Measurements from ENCODE around the gene CLIP2. TPM values are rescaled to one million over a fixed set of nuclear protein-coding genes. Genes with fewer than 3 reads are reported as not detected.

Gene CLIP2
- total and polyA plus RNA-seq, 2 of the 4 experiments (the other 2 are of a cell fraction) = 18.1 to 20.7 TPM

DNA sequence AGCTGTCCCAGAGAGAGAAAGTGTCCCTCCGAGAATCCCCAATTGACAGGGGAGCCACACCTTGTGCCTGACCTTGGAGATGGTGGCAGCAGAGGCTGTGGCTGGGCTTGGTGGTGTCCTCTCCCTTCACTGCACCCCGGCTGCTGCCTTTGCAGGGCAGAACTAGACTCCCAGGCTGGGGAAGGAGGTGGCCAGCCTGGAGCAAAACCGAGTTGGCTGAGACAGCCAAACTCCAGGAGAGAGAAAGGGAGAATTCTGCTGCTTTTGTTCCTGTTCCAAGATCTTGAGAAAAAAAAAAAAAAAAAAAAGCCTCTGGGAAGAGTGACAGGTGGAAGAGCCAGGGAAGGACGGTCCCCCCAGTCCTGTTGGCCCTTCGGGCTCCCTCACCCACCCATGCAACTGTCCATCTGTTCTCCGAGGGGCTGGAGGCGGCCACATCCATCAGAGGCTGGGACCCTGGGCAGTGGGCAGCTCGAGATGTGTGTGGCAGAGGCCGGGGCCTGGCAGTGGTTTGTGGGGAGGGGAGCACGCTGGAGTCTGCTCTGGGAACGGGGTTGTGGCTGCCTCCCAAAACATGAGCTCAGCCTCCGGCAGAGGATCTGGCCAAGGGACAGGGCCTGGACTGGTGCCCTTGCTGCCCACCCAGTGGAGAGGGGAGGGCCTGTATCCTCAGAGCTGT lies 35.5 kb downstream of the CLIP2 start:
- no peak overlapping the region for H2AK5ac ChIP-seq (ENCODE audit: low read depth, low read length)
- TF ChIP-seq NFE2L2 (IDR thresholded peaks at IDR 0.05; ENCODE audit: low read depth, low read length) (no peak), RFX5 (IDR thresholded peaks at IDR 0.05; ENCODE audit: low read depth, low read length) (no peak), CEBPB (IDR thresholded peaks at IDR 0.05; ENCODE audit: low read depth, low read length) (no peak), CHD1 (IDR thresholded peaks at IDR 0.05; ENCODE audit: low read depth, low read length) (no peak), SMC3 (IDR thresholded peaks at IDR 0.05; ENCODE audit: low read depth, low read length) (no peak), RCOR1 (IDR thresholded peaks at IDR 0.05; ENCODE audit: insufficient replicate concordance, low read length) (no peak), MAFK (IDR thresholded peaks at IDR 0.05; ENCODE audit: low read depth, low read length) (no peak), MXI1 (IDR thresholded peaks at IDR 0.05; ENCODE audit: borderline replicate concordance, low read depth, low read length) (no peak), POLR2A (IDR thresholded peaks at IDR 0.05; ENCODE audit: low read depth, low read length) (no peak), MAZ (IDR thresholded peaks at IDR 0.05; ENCODE audit: borderline replicate concordance, low read depth, low read length) (no peak), BHLHE40 (IDR thresholded peaks at IDR 0.05; ENCODE audit: low read depth, low read length) (no peak), RAD21 (IDR thresholded peaks at IDR 0.05; ENCODE audit: low read length) (no peak)
- TF ChIP-seq, protein P1, sequence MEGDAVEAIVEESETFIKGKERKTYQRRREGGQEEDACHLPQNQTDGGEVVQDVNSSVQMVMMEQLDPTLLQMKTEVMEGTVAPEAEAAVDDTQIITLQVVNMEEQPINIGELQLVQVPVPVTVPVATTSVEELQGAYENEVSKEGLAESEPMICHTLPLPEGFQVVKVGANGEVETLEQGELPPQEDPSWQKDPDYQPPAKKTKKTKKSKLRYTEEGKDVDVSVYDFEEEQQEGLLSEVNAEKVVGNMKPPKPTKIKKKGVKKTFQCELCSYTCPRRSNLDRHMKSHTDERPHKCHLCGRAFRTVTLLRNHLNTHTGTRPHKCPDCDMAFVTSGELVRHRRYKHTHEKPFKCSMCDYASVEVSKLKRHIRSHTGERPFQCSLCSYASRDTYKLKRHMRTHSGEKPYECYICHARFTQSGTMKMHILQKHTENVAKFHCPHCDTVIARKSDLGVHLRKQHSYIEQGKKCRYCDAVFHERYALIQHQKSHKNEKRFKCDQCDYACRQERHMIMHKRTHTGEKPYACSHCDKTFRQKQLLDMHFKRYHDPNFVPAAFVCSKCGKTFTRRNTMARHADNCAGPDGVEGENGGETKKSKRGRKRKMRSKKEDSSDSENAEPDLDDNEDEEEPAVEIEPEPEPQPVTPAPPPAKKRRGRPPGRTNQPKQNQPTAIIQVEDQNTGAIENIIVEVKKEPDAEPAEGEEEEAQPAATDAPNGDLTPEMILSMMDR (conservative IDR thresholded peaks at IDR 0.05; ENCODE audit: low read depth, low read length) = no peak
- TF ChIP-seq, protein P2, sequence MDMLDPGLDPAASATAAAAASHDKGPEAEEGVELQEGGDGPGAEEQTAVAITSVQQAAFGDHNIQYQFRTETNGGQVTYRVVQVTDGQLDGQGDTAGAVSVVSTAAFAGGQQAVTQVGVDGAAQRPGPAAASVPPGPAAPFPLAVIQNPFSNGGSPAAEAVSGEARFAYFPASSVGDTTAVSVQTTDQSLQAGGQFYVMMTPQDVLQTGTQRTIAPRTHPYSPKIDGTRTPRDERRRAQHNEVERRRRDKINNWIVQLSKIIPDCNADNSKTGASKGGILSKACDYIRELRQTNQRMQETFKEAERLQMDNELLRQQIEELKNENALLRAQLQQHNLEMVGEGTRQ (IDR thresholded peaks at IDR 0.05; ENCODE audit: low read depth, low read length) = no peak
- TF ChIP-seq, protein P3, sequence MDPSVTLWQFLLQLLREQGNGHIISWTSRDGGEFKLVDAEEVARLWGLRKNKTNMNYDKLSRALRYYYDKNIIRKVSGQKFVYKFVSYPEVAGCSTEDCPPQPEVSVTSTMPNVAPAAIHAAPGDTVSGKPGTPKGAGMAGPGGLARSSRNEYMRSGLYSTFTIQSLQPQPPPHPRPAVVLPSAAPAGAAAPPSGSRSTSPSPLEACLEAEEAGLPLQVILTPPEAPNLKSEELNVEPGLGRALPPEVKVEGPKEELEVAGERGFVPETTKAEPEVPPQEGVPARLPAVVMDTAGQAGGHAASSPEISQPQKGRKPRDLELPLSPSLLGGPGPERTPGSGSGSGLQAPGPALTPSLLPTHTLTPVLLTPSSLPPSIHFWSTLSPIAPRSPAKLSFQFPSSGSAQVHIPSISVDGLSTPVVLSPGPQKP (IDR thresholded peaks at IDR 0.05; ENCODE audit: borderline replicate concordance, low read depth, low read length) = no peak
- H4K20me1 ChIP-seq (ENCODE audit: insufficient read depth, low read length) = peaks cover 50% of the 10 kb centered on the region
- dilution Hi-C loops (cut with HindIII; ENCODE audit: low sequenced_read_pairs, unreplicated experiment) = no loop called here
- ATAC-seq (ENCODE audit: low read depth) (no peak), DNase-seq (no peak)
- H3K79me1 ChIP-seq (ENCODE audit: low read depth in 1 of 2, low read length in 2 of 2) = peaks cover 30 to 79% of the 10 kb centered on the region in 2 experiments
- no peak overlapping the region for H3K23ac ChIP-seq (ENCODE audit: low read depth, low read length)
- H3K4ac ChIP-seq (ENCODE audit: low read depth, low read length) = no peak overlapping the region
- H3K27ac ChIP-seq (ENCODE audit: insufficient read depth, low read length) = no peak overlapping the region
- H4K8ac ChIP-seq (ENCODE audit: low read depth in 2 of 2, low read length in 2 of 2) = no peak overlapping the region
- no peak overlapping the region for H2BK20ac ChIP-seq (ENCODE audit: low read depth, low read length)
- H3K56ac ChIP-seq (ENCODE audit: extremely low read depth, insufficient read depth, low read length) = no peak overlapping the region
- CTCF ChIA-PET = no interaction called here
- no peak overlapping the region for H2AFZ ChIP-seq (replicated peaks; ENCODE audit: low read length, poor library complexity)
- no peak overlapping the region for H2AK9ac ChIP-seq (replicated peaks; ENCODE audit: low read depth, low read length, poor library complexity)
- no peak overlapping the region for H3K4me2 ChIP-seq (ENCODE audit: low read depth, low read length)
- H3K18ac ChIP-seq (ENCODE audit: low read depth, low read length) = no peak overlapping the region
- no peak overlapping the region for H2BK15ac ChIP-seq (ENCODE audit: low read depth, low read length)
- peaks cover 42% of the 10 kb centered on the region for H3K36me3 ChIP-seq (ENCODE audit: control insufficient read depth, insufficient read depth, low read length)
- H3K9me3 ChIP-seq (ENCODE audit: control insufficient read depth, insufficient read depth, low read length) = no peaks in the 10 kb centered on the region
- H4K91ac ChIP-seq (ENCODE audit: insufficient read depth, low read depth, low read length) = no peak overlapping the region
- H3K9ac ChIP-seq (ENCODE audit: low read depth, low read length) = no peak overlapping the region
- H4K5ac ChIP-seq (ENCODE audit: low read depth, low read length) = no peak overlapping the region
- H3K4me1 ChIP-seq (ENCODE audit: control insufficient read depth, insufficient read depth, low read length) = no peaks in the 10 kb centered on the region
- no TSS peak for BruUV-seq (replicated peaks)
- POLR2A ChIA-PET (ENCODE audit: unreplicated experiment) = no interaction called here
- no peak overlapping the region for H3K14ac ChIP-seq (replicated peaks; ENCODE audit: low read depth, low read length)
- no peak overlapping the region for H2BK5ac ChIP-seq (ENCODE audit: low read depth, low read length, poor library complexity, severe bottlenecking)
- no peak overlapping the region for H2BK120ac ChIP-seq (ENCODE audit: low read depth, low read length)
- intact Hi-C loops (cut with micrococcal nuclease) = no loop called here
- no peak overlapping the region for H3K4me3 ChIP-seq (ENCODE audit: insufficient read depth, low read depth, low read length)
- no peaks in the 10 kb centered on the region for H3K9me1 ChIP-seq (ENCODE audit: insufficient read depth, low read length)
- in situ Hi-C loops (cut with MboI; ENCODE audit: low sequenced_read_pairs) = no loop called here
- 57% methylated on average over 4 of the region's 12 CpGs; no CpG with 5 or more reads in 1 of the 2 experiments for WGBS, 2 experiments (ENCODE audit: extremely low coverage in 2 of 2, insufficient read length in 1 of 2)
- no peaks in the 10 kb centered on the region for H3K27me3 ChIP-seq (ENCODE audit: control insufficient read depth, insufficient read depth, low read length)
